OCI-LY1 (cell line): ENCODE data around the gene FILIP1.

Source experiments
- EZH2 ChIP-seq: fragments of 200-600 bp; sonication (generic), shearing (Covaris generic); IDR thresholded peaks from 2 replicates; pipeline ENCODE4 v1.8.0; 2017; ENCODE audit warnings: borderline replicate concordance, mixed run types, mild to moderate bottlenecking, antibody characterized with exemption, low read length, moderate library complexity, mixed read lengths
- TF ChIP-seq, protein P1 (sequence below): fragments of 200-600 bp; sonication (generic), shearing (Covaris generic); IDR thresholded peaks from 2 replicates; pipeline ENCODE4 v1.5.1; 2017; ENCODE audit warnings: mild to moderate bottlenecking, antibody characterized with exemption, low read length, moderate library complexity, mixed read lengths

DNA sequence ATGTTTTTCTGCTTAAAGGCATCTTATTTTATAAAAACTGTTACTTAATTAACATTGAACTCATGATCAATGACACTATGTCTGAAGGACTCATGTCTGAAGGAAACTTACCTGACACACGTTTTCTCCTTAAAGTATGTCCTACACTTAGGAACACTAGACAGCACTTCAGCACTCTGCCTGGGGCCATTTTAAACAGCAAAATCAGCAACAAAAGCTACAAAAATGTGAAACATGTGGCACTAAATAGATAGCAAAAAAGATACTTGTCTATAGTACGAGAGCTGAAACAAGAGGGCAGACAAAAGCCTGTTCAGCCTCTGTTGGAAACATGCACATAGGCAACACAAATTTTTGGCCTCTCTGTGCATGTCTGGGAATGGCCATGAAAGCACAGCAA, 115.5 kb downstream of the FILIP1 start:
- TF ChIP-seq, protein P1, sequence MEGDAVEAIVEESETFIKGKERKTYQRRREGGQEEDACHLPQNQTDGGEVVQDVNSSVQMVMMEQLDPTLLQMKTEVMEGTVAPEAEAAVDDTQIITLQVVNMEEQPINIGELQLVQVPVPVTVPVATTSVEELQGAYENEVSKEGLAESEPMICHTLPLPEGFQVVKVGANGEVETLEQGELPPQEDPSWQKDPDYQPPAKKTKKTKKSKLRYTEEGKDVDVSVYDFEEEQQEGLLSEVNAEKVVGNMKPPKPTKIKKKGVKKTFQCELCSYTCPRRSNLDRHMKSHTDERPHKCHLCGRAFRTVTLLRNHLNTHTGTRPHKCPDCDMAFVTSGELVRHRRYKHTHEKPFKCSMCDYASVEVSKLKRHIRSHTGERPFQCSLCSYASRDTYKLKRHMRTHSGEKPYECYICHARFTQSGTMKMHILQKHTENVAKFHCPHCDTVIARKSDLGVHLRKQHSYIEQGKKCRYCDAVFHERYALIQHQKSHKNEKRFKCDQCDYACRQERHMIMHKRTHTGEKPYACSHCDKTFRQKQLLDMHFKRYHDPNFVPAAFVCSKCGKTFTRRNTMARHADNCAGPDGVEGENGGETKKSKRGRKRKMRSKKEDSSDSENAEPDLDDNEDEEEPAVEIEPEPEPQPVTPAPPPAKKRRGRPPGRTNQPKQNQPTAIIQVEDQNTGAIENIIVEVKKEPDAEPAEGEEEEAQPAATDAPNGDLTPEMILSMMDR: no peak
- TF ChIP-seq EZH2: no peak
